HEK293 (cell line): ENCODE results near the gene ISM2.

Experiments used
- CTCF ChIA-PET: fragments of 350-600 bp; formaldehyde crosslinking; extraction: SDS; loops from one replicate; lab custom pipeline; 2021; ENCODE audit warnings: antibody characterized with exemption; lab: Yijun Ruan, JAX
- POLR2A ChIA-PET: fragments of 300-600 bp; formaldehyde crosslinking; extraction: SDS; loops from one replicate; lab custom pipeline; 2020; ENCODE audit warnings: antibody characterized with exemption, inconsistent platforms; lab: Yijun Ruan, JAX
- H3K27ac ChIP-seq: fragments of 200-500 bp; sonication (Bioruptor generic); 2 replicates; pipeline ENCODE4 v1.5.1; 2014; ENCODE audit warnings: low read depth, low read length, control low read depth, inconsistent platforms; ENCODE audit errors: extremely low read depth
- H3K36me3 ChIP-seq, 2 experiments: fragments of 200-500 bp in 1 of 2; sonication (Bioruptor generic) in 1 of 2; 1 replicate in 1 of 2; 2 replicates in 1 of 2; pipeline ENCODE4 v1.5.1; 2014 to 2017; ENCODE audit warnings: inconsistent platforms in 2 of 2, low read length in 2 of 2; ENCODE audit not compliant: control insufficient read depth in 2 of 2, insufficient read depth in 1 of 2
- H3K4me1 ChIP-seq: fragments of 200-500 bp; sonication (Bioruptor generic); 2 replicates; pipeline ENCODE4 v1.5.1; 2014; ENCODE audit warnings: mild to moderate bottlenecking, low read length, inconsistent platforms; ENCODE audit not compliant: control insufficient read depth, insufficient read depth
- H3K4me3 ChIP-seq: 2 replicates; pipeline ENCODE4 v1.5.1; 2011; ENCODE audit warnings: low read depth, mild to moderate bottlenecking, control low read depth, low read length, moderate library complexity
- H3K9me3 ChIP-seq: fragments of 200-500 bp; sonication (Bioruptor generic); 2 replicates; pipeline ENCODE4 v1.5.1; 2014; ENCODE audit warnings: low read depth, low read length, inconsistent platforms; ENCODE audit not compliant: control insufficient read depth, insufficient read depth
- GFI1B ChIP-seq: fragments of 450-650 bp; formaldehyde crosslinking; IDR thresholded peaks from 2 replicates; pipeline ENCODE4 v1.5.1; 2016; ENCODE audit warnings: missing biosample characterization, missing genetic modification characterization
- GLIS1 ChIP-seq: fragments of 450-650 bp; formaldehyde crosslinking; IDR thresholded peaks from 2 replicates; pipeline ENCODE4 v1.5.1; 2016; ENCODE audit warnings: missing biosample characterization, missing genetic modification characterization
- KLF10 ChIP-seq: fragments of 450-650 bp; IDR thresholded peaks from 2 replicates; pipeline ENCODE4 v1.5.1; 2018; ENCODE audit warnings: missing biosample characterization, mild to moderate bottlenecking, missing genetic modification characterization
- SCRT1 ChIP-seq: fragments of 450-650 bp; formaldehyde crosslinking; IDR thresholded peaks from 2 replicates; pipeline ENCODE4 v1.5.1; 2016; ENCODE audit warnings: missing biosample characterization, missing genetic modification characterization, borderline replicate concordance
- ZBTB20 ChIP-seq: fragments of 450-650 bp; formaldehyde crosslinking; IDR thresholded peaks from 2 replicates; pipeline ENCODE4 v1.5.1; 2016; ENCODE audit warnings: missing biosample characterization, missing genetic modification characterization
- ZFHX2 ChIP-seq: fragments of 450-650 bp; formaldehyde crosslinking; conservative IDR thresholded peaks from 2 replicates; pipeline ENCODE4 v1.5.1; 2016; ENCODE audit warnings: missing biosample characterization, missing genetic modification characterization
- ZFP3 ChIP-seq: fragments of 450-650 bp; formaldehyde crosslinking; IDR thresholded peaks from 2 replicates; pipeline ENCODE4 v1.5.1; 2016; ENCODE audit warnings: low read depth, missing biosample characterization, missing genetic modification characterization
- ZNF223 ChIP-seq: fragments of 450-650 bp; formaldehyde crosslinking; IDR thresholded peaks from 2 replicates; pipeline ENCODE4 v1.5.1; 2016; ENCODE audit warnings: missing biosample characterization, missing genetic modification characterization
- ZNF311 ChIP-seq: fragments of 450-650 bp; formaldehyde crosslinking; IDR thresholded peaks from 2 replicates; pipeline ENCODE4 v1.5.1; 2017; ENCODE audit warnings: missing biosample characterization, missing genetic modification characterization, borderline replicate concordance
- ZNF391 ChIP-seq: fragments of 450-650 bp; formaldehyde crosslinking; IDR thresholded peaks from 2 replicates; pipeline ENCODE4 v1.5.1; 2016; ENCODE audit warnings: low read depth, missing biosample characterization, missing genetic modification characterization, borderline replicate concordance
- ZNF423 ChIP-seq: fragments of 450-650 bp; formaldehyde crosslinking; IDR thresholded peaks from 2 replicates; pipeline ENCODE4 v1.5.1; 2016; ENCODE audit warnings: missing biosample characterization, missing genetic modification characterization
- ZNF600 ChIP-seq: fragments of 450-650 bp; formaldehyde crosslinking; IDR thresholded peaks from 2 replicates; pipeline ENCODE4 v1.5.1; 2016; ENCODE audit warnings: missing biosample characterization, missing genetic modification characterization
- ZNF785 ChIP-seq: fragments of 450-650 bp; formaldehyde crosslinking; IDR thresholded peaks from 2 replicates; pipeline ENCODE4 v1.5.1; 2016; ENCODE audit warnings: missing biosample characterization, missing genetic modification characterization
- ZSCAN23 ChIP-seq: fragments of 450-650 bp; formaldehyde crosslinking; IDR thresholded peaks from 2 replicates; pipeline ENCODE4 v1.5.1; 2016; ENCODE audit warnings: missing biosample characterization, missing genetic modification characterization
- TF ChIP-seq, protein P1 (sequence below): sonication (generic); formaldehyde crosslinking; IDR thresholded peaks from 2 replicates; pipeline ENCODE4 v1.8.1; 2022; ENCODE audit warnings: mild to moderate bottlenecking, moderate library complexity, missing genetic modification reagents
- TF ChIP-seq, protein P2 (sequence below): fragments of 450-650 bp; formaldehyde crosslinking; IDR thresholded peaks from 2 replicates; pipeline ENCODE4 v1.5.1; 2016; ENCODE audit warnings: missing biosample characterization, missing genetic modification characterization
- TF ChIP-seq, protein P3 (sequence below): fragments of 450-650 bp; formaldehyde crosslinking; IDR thresholded peaks from 2 replicates; pipeline ENCODE4 v1.5.1; 2016; ENCODE audit warnings: missing biosample characterization, missing genetic modification characterization
- TF ChIP-seq, protein P4 (sequence below): fragments of 450-650 bp; formaldehyde crosslinking; IDR thresholded peaks from 2 replicates; pipeline ENCODE4 v1.5.1; 2016; ENCODE audit warnings: missing biosample characterization, missing genetic modification characterization
- TF ChIP-seq, protein P5 (sequence below): fragments of 450-650 bp; formaldehyde crosslinking; IDR thresholded peaks from 2 replicates; pipeline ENCODE4 v1.5.0; 2017; ENCODE audit warnings: missing biosample characterization, missing genetic modification characterization, borderline replicate concordance

Gene ISM2

DNA sequence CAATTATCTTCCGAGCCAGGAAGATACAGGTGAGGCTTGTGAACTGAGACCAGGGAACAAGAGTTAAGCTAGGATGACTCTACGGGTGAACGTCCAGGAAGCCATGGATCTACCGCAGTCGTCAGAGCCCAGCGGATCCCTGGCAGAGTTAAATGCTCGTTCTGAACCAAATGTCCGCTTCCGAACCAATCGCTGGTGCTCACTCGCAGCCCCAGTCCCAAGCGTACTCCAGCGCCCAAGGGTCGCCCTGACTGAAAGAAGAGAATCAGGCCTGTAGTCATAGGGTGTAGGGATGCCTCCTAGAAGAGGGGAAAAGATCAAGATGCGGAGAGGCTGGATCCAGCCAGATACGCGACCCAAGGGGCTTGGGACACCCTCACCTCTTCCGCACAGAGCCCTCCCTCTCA, 41.5 kb downstream of the ISM2 start:
- TF ChIP-seq ZNF311 (tag by site-specific recombination) (no peak), GFI1B (tag by site-specific recombination) (no peak), ZNF223 (tag by site-specific recombination) (no peak), ZFHX2 (no peak), KLF10 (tag by site-specific recombination) (0 out of 2 replicates have a peak, but pooled peaks have one; percentile 16), GLIS1 (no peak), ZNF423 (tag by site-specific recombination) (peak; percentile 12; the same call in 1 of the 2 replicates), ZBTB20 (tag by site-specific recombination) (peak; percentile 74; the same call in 1 of the 2 replicates), ZNF600 (peak; percentile 87), SCRT1 (tag by site-specific recombination) (no peak)
- TF ChIP-seq, protein P1, sequence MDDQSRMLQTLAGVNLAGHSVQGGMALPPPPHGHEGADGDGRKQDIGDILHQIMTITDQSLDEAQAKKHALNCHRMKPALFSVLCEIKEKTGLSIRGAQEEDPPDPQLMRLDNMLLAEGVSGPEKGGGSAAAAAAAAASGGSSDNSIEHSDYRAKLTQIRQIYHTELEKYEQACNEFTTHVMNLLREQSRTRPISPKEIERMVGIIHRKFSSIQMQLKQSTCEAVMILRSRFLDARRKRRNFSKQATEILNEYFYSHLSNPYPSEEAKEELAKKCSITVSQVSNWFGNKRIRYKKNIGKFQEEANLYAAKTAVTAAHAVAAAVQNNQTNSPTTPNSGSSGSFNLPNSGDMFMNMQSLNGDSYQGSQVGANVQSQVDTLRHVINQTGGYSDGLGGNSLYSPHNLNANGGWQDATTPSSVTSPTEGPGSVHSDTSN = no peak
- TF ChIP-seq, protein P2, sequence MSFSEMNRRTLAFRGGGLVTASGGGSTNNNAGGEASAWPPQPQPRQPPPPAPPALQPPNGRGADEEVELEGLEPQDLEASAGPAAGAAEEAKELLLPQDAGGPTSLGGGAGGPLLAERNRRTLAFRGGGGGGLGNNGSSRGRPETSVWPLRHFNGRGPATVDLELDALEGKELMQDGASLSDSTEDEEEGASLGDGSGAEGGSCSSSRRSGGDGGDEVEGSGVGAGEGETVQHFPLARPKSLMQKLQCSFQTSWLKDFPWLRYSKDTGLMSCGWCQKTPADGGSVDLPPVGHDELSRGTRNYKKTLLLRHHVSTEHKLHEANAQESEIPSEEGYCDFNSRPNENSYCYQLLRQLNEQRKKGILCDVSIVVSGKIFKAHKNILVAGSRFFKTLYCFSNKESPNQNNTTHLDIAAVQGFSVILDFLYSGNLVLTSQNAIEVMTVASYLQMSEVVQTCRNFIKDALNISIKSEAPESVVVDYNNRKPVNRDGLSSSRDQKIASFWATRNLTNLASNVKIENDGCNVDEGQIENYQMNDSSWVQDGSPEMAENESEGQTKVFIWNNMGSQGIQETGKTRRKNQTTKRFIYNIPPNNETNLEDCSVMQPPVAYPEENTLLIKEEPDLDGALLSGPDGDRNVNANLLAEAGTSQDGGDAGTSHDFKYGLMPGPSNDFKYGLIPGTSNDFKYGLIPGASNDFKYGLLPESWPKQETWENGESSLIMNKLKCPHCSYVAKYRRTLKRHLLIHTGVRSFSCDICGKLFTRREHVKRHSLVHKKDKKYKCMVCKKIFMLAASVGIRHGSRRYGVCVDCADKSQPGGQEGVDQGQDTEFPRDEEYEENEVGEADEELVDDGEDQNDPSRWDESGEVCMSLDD (tag by site-specific recombination) = peak; percentile 61
- TF ChIP-seq, protein P3, sequence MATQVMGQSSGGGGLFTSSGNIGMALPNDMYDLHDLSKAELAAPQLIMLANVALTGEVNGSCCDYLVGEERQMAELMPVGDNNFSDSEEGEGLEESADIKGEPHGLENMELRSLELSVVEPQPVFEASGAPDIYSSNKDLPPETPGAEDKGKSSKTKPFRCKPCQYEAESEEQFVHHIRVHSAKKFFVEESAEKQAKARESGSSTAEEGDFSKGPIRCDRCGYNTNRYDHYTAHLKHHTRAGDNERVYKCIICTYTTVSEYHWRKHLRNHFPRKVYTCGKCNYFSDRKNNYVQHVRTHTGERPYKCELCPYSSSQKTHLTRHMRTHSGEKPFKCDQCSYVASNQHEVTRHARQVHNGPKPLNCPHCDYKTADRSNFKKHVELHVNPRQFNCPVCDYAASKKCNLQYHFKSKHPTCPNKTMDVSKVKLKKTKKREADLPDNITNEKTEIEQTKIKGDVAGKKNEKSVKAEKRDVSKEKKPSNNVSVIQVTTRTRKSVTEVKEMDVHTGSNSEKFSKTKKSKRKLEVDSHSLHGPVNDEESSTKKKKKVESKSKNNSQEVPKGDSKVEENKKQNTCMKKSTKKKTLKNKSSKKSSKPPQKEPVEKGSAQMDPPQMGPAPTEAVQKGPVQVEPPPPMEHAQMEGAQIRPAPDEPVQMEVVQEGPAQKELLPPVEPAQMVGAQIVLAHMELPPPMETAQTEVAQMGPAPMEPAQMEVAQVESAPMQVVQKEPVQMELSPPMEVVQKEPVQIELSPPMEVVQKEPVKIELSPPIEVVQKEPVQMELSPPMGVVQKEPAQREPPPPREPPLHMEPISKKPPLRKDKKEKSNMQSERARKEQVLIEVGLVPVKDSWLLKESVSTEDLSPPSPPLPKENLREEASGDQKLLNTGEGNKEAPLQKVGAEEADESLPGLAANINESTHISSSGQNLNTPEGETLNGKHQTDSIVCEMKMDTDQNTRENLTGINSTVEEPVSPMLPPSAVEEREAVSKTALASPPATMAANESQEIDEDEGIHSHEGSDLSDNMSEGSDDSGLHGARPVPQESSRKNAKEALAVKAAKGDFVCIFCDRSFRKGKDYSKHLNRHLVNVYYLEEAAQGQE (tag by site-specific recombination) = peak; percentile 55
- no peaks in the 10 kb centered on the region for H3K9me3 ChIP-seq
- peak overlapping the region; percentile 90 for H3K4me3 ChIP-seq
- H3K27ac ChIP-seq = peak overlapping the region; percentile 90
- POLR2A ChIA-PET = interaction anchor here (0.6 to 2.6 kb wide), 8 partner anchors 11 to 306 kb away, joined by 3 to 18 read pairs (median 3); partner anchors contain the start of genes GSTZ1 and POMT2
- CTCF ChIA-PET = no interaction called here
- H3K36me3 ChIP-seq = peaks cover 29 to 38% of the 10 kb centered on the region in 2 experiments
- H3K4me1 ChIP-seq = peaks cover 4% of the 10 kb centered on the region

DNA sequence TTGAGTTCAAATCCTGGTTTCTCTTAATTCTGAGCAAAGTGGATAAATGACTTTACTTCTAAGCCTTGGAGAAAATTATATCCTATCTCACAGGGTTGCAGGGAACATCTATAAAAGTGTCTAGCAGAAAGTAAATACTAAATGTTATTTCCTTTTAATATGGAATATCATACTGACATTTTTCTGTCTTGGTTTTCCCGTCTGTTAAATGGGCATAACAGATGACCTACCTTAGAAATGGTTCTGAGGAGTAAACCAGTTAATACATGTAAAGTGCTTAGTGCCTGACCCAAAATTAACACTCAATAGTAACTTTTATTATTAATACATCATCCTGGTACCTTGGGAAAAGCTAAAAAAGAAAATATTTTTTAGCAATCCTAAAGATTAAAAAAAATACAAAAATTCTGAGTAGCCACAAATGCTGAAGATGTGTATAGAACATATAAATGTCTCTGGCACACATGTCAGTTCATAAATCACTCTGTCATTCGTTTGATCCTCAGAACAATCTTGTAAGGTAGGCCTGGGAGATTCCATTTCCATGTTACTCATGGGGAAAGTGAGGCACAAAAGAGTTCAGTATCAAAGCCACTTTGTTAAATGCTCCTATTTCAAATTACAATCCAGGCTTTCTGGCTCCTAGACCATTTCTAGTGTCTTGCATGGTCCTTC, 42.5 kb downstream of the ISM2 start:
- no peak overlapping the region for H3K27ac ChIP-seq
- H3K4me3 ChIP-seq = no peak overlapping the region
- H3K9me3 ChIP-seq = no peaks in the 10 kb centered on the region
- peaks cover 26 to 37% of the 10 kb centered on the region in 2 experiments; a peak in 2 of 3 replicates for H3K36me3 ChIP-seq
- CTCF ChIA-PET = no interaction called here
- POLR2A ChIA-PET = no interaction called here
- TF ChIP-seq, protein P4, sequence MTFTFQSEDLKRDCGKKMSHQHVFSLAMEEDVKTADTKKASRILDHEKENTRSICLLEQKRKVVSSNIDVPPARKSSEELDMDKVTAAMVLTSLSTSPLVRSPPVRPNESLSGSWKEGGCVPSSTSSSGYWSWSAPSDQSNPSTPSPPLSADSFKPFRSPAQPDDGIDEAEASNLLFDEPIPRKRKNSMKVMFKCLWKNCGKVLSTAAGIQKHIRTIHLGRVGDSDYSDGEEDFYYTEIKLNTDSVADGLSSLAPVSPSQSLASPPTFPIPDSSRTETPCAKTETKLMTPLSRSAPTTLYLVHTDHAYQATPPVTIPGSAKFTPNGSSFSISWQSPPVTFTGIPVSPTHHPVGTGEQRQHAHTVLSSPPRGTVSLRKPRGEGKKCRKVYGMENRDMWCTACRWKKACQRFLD (tag by site-specific recombination) = no peak
- TF ChIP-seq ZFP3 (tag by site-specific recombination) (no peak), ZSCAN23 (tag by site-specific recombination) (no peak), ZNF391 (no peak), ZNF785 (tag by site-specific recombination) (no peak)
- TF ChIP-seq, protein P5, sequence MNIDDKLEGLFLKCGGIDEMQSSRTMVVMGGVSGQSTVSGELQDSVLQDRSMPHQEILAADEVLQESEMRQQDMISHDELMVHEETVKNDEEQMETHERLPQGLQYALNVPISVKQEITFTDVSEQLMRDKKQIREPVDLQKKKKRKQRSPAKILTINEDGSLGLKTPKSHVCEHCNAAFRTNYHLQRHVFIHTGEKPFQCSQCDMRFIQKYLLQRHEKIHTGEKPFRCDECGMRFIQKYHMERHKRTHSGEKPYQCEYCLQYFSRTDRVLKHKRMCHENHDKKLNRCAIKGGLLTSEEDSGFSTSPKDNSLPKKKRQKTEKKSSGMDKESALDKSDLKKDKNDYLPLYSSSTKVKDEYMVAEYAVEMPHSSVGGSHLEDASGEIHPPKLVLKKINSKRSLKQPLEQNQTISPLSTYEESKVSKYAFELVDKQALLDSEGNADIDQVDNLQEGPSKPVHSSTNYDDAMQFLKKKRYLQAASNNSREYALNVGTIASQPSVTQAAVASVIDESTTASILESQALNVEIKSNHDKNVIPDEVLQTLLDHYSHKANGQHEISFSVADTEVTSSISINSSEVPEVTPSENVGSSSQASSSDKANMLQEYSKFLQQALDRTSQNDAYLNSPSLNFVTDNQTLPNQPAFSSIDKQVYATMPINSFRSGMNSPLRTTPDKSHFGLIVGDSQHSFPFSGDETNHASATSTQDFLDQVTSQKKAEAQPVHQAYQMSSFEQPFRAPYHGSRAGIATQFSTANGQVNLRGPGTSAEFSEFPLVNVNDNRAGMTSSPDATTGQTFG (tag by site-specific recombination) = no peak
- TF ChIP-seq, all 188 proteins: peak for 0
- peaks cover 4% of the 10 kb centered on the region for H3K4me1 ChIP-seq
